GM13977 (cell line): ENCODE results near the gene SDHB.

Experiments
- DNase-seq: peaks from one replicate; pipeline ENCODE4 v3.0.0; 2012; ENCODE audit warnings: low spot score
- in situ Hi-C: fragments of 300-500 bp; cut with MboI; formaldehyde crosslinking; loops from one replicate; pipeline ENCODE4 v1.12.0; 2022; ENCODE audit warnings: low sequenced_read_pairs, low pct_unique_long_range_greater_than_20kb, mixed read lengths, inconsistent platforms; ENCODE audit not compliant: unreplicated experiment
- TF ChIP-seq, protein P1 (sequence below): IDR thresholded peaks from 2 replicates; pipeline ENCODE4 v1.5.1; 2012; ENCODE audit warnings: mild to moderate bottlenecking, control low read depth; ENCODE audit not compliant: insufficient read depth; ENCODE audit errors: extremely low read depth, missing control alignments

Gene SDHB

DNA sequence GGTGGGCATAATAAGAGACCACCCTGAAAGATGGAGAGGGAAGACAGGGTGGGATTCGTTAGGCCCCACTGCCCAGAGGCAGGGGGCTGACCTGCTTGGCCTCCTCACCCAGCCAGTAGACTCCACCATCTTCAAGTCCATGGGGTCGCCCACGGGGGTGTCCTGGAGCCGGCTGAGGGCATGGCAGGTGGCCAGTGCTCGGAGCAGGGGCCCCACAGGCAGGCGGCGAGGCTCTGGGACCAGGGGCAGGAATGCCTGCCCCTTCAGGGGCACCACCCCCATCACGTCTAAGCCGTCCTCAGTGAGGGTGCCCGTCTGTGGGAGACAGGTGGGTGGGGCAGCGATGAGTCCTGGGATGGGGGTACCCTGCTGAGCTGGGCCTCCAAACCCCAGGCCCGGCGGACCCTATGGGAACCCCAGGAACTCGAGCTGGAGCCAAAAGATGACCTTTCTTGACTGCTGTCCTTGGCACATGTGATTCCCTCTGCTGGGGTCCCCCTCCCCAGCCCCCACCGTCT, 60.3 kb downstream of the SDHB start:
- TF ChIP-seq, protein P1, sequence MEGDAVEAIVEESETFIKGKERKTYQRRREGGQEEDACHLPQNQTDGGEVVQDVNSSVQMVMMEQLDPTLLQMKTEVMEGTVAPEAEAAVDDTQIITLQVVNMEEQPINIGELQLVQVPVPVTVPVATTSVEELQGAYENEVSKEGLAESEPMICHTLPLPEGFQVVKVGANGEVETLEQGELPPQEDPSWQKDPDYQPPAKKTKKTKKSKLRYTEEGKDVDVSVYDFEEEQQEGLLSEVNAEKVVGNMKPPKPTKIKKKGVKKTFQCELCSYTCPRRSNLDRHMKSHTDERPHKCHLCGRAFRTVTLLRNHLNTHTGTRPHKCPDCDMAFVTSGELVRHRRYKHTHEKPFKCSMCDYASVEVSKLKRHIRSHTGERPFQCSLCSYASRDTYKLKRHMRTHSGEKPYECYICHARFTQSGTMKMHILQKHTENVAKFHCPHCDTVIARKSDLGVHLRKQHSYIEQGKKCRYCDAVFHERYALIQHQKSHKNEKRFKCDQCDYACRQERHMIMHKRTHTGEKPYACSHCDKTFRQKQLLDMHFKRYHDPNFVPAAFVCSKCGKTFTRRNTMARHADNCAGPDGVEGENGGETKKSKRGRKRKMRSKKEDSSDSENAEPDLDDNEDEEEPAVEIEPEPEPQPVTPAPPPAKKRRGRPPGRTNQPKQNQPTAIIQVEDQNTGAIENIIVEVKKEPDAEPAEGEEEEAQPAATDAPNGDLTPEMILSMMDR = no peak
- in situ Hi-C loops = no loop called here
- no peak for DNase-seq

DNA sequence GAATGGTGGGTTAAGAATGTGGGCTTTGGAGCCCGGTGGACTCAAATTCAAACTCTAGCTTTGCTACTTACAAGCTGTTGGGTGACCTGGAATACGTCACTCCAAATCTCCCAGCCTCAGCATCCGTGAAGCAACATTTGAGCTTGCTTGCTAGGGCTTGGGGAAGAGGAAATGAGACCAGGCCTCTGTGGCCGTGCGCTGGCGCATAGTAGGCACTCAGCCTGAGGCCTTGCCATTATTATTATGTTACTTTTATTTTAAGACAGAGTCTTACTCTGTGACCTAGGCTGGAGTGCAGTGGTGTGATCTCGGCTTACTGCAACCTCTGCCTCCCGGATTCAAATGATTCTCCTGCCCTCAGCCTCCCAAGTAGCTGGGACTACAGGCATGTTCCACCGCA, 61.2 kb downstream of the SDHB start:
- in situ Hi-C loops = no loop called here
- DNase-seq = no peak
- TF ChIP-seq, protein P1 = no peak

GRCh38 chr1:16992102-16992501, 61.7 kb downstream of the SDHB start:
- TF ChIP-seq, protein P1 = no peak
- in situ Hi-C loops = no loop called here
- no peak for DNase-seq

DNA sequence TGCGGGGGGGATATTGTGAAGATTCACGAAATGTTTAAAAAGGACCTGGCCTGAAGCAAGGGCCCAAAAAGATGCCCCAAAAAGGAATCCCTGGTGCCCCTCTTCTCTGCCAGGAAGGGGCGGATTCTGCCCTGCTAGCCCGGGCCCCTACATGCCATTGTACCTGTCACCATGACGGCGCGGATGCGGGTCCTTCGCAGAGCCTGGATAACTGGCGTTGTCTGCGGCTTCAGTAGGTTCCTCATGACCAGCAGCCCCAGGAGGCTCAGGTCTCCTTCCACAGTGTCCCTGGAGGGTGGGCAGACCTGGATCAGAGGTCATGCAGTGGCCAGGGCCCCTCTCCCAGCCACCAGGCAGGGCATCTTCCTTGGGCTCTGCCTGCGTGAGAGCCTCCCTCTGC, 62.3 kb downstream of the SDHB start:
- TF ChIP-seq, protein P1 = no peak
- DNase-seq = no peak
- in situ Hi-C loops = no loop called here

GRCh38 chr1:16989676-16990391, 64.0 kb downstream of the SDHB start:
- TF ChIP-seq, protein P1 = no peak
- DNase-seq = no peak
- in situ Hi-C loops = no loop called here

DNA sequence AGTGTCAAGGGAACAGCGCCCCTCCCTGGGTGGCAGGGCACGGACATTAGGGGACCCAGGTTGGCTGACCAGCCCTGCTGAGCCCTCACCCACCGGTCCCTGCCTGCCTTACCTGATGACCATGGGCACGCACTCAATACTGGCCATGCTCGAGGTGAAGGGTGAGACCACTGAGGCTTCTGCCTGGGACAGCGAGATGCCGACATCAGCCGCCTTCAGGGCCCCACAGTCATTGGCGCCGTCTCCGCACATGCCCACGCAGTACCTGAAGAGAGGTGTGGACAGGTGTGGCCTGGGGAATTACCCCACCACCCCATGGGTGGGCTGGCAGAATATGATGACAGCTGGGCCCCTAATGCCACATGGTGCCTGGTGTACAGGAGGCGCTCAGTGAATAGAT, 65.6 kb downstream of the SDHB start:
- in situ Hi-C loops = no loop called here
- no peak for DNase-seq
- TF ChIP-seq, protein P1 = no peak
